NT2/D1 (cell line): Measurements from ENCODE around the gene HSBP1.

Experiments
- SUZ12 ChIP-seq: IDR thresholded peaks from 2 replicates; pipeline ENCODE4 v1.6.1; 2011; ENCODE audit not compliant: insufficient read length, insufficient read depth; ENCODE audit errors: extremely low read depth
- YY1 ChIP-seq: IDR thresholded peaks from 2 replicates; pipeline ENCODE4 v1.6.1; 2011; ENCODE audit not compliant: insufficient read length, insufficient read depth
- ZNF274 ChIP-seq: IDR thresholded peaks from 2 replicates; pipeline ENCODE4 v1.6.1; 2011; ENCODE audit warnings: mild to moderate bottlenecking, low read depth, low read length

GRCh38 chr16:83799336-83799735 lies 8.4 kb upstream of the HSBP1 start:
- TF ChIP-seq YY1 (no peak), ZNF274 (no peak), SUZ12 (no peak)
